H1 (cell line): ENCODE results near the gene SIGLEC6. TPM values are rescaled to one million over a fixed set of nuclear protein-coding genes. Genes with fewer than 3 reads are reported as not detected.

Experiments
- CTCF ChIA-PET: fragments of 300-600 bp; sonication (Branson Sonifier 250); formaldehyde crosslinking; loops from one replicate; lab custom pipeline; 2021; ENCODE audit not compliant: partially characterized antibody; lab: Charles Lee
- POLR2A ChIA-PET: fragments of 300-600 bp; sonication (Branson Sonifier 250); formaldehyde crosslinking; loops from one replicate; lab custom pipeline; 2021; ENCODE audit warnings: inconsistent platforms; ENCODE audit not compliant: partially characterized antibody; lab: Charles Lee
- DNase-seq, 2 experiments: peaks; one replicate each; pipeline versions ENCODE4 v3.0.0 to v3.0.0-alpha.2; 2010 to 2022; ENCODE audit warnings: low spot score in 2 of 2, low read depth in 1 of 2, mixed read lengths in 1 of 2
- FAIRE-seq: peaks from 2 replicates; lab custom pipeline; 2011; peaks lifted over from hg19 to GRCh38; lab: Jason Lieb, UNC
- H2AFZ ChIP-seq: 2 replicates; pipeline ENCODE4 v1.8.1; 2012; ENCODE audit warnings: low read length, inconsistent platforms
- H2AK5ac ChIP-seq: 2 replicates; pipeline ENCODE4 v1.6.1; 2013; ENCODE audit warnings: low read depth, low read length
- H2BK120ac ChIP-seq: replicated peaks from 2 replicates; pipeline ENCODE3; 2013; ENCODE audit warnings: low read depth, low read length, inconsistent platforms
- H2BK12ac ChIP-seq: 2 replicates; pipeline ENCODE4 v1.6.1; 2013; ENCODE audit warnings: low read depth, low read length
- H2BK15ac ChIP-seq: 2 replicates; pipeline ENCODE4 v1.6.1; 2013; ENCODE audit warnings: low read length
- H2BK20ac ChIP-seq: 2 replicates; pipeline ENCODE4 v1.6.1; 2013; ENCODE audit warnings: low read length
- H2BK5ac ChIP-seq: 2 replicates; pipeline ENCODE4 v1.6.1; 2013; ENCODE audit warnings: low read depth, low read length
- H3K14ac ChIP-seq: 2 replicates; pipeline ENCODE4 v1.6.1; 2013; ENCODE audit warnings: inconsistent platforms; ENCODE audit not compliant: insufficient read length
- H3K18ac ChIP-seq: 2 replicates; pipeline ENCODE4 v1.6.1; 2013; ENCODE audit warnings: low read length; ENCODE audit errors: extremely low read depth
- H3K23ac ChIP-seq: 2 replicates; pipeline ENCODE4 v1.6.1; 2013; ENCODE audit warnings: inconsistent platforms; ENCODE audit not compliant: insufficient read length
- H3K23me2 ChIP-seq: 2 replicates; pipeline ENCODE4 v1.6.1; 2013; ENCODE audit warnings: low read depth, low read length
- H3K27ac ChIP-seq: 2 replicates; pipeline ENCODE4 v1.6.1; 2011; ENCODE audit warnings: low read depth, low read length, inconsistent platforms
- H3K27me3 ChIP-seq, 4 experiments: replicated peaks in 1 of 4; 1 replicate in 1 of 4; 2 replicates in 3 of 4; pipeline versions ENCODE4 v1.6.1 to v1.8.1; 2011 to 2013; ENCODE audit warnings: low read length in 3 of 4, mild to moderate bottlenecking in 3 of 4, inconsistent platforms in 2 of 4, mixed read lengths in 2 of 4, moderate library complexity in 1 of 4; ENCODE audit not compliant: control insufficient read depth in 3 of 4, insufficient read depth in 3 of 4; ENCODE audit errors: extremely low read depth in 1 of 4
- H3K36me3 ChIP-seq, 4 experiments: 2 replicates each; pipeline versions ENCODE4 v1.6.1 to v1.8.1; 2011 to 2013; ENCODE audit warnings: mild to moderate bottlenecking in 4 of 4, low read length in 3 of 4, moderate library complexity in 2 of 4, control low read depth in 1 of 4, inconsistent platforms in 1 of 4; ENCODE audit not compliant: insufficient read depth in 4 of 4, control insufficient read depth in 2 of 4
- H3K4ac ChIP-seq: replicated peaks from 2 replicates; pipeline ENCODE3; 2013; ENCODE audit warnings: low read length, low read depth, mixed read lengths, inconsistent platforms; ENCODE audit not compliant: insufficient read length
- H3K4me1 ChIP-seq, 4 experiments: replicated peaks in 1 of 4; 1 replicate in 1 of 4; 2 replicates in 3 of 4; pipeline versions ENCODE4 v1.6.1 to v1.8.1; 2011 to 2013; ENCODE audit warnings: low read length in 3 of 4, inconsistent platforms in 2 of 4, mixed read lengths in 1 of 4; ENCODE audit not compliant: insufficient read depth in 4 of 4, control insufficient read depth in 3 of 4
- H3K4me2 ChIP-seq, 2 experiments: 2 replicates each; pipeline versions ENCODE4 v1.6.1 to v1.8.1; 2011 to 2013; ENCODE audit warnings: low read depth in 2 of 2, low read length in 2 of 2, control low read depth in 1 of 2, inconsistent platforms in 1 of 2, mild to moderate bottlenecking in 1 of 2; ENCODE audit not compliant: insufficient read depth in 1 of 2
- H3K4me3 ChIP-seq, 4 experiments: fragments of 200-600, 300-600 bp in 1 of 4; sonication (generic), shearing (Covaris generic), sonication (Bioruptor Twin) in 1 of 4; 2 replicates each; pipeline versions ENCODE4 v1.5.1 to v1.8.1; 2011 to 2016; ENCODE audit warnings: low read length in 4 of 4, low read depth in 3 of 4, control low read depth in 2 of 4, inconsistent platforms in 2 of 4, mild to moderate bottlenecking in 2 of 4, mixed read lengths in 1 of 4, moderate library complexity in 1 of 4; ENCODE audit not compliant: insufficient read depth in 2 of 4; ENCODE audit errors: extremely low read depth in 1 of 4
- H3K56ac ChIP-seq: replicated peaks from 2 replicates; pipeline ENCODE3; 2013; ENCODE audit warnings: low read depth, mild to moderate bottlenecking, mixed read lengths, low read length, inconsistent platforms; ENCODE audit not compliant: insufficient read length
- H3K79me1 ChIP-seq: 2 replicates; pipeline ENCODE4 v1.6.1; 2013; ENCODE audit warnings: low read depth, low read length, control low read depth
- H3K79me2 ChIP-seq, 2 experiments: 2 replicates each; pipeline versions ENCODE4 v1.6.1 to v1.8.1; 2012 to 2013; ENCODE audit warnings: low read length in 2 of 2, mild to moderate bottlenecking in 2 of 2, inconsistent platforms in 1 of 2; ENCODE audit not compliant: insufficient read depth in 2 of 2, control insufficient read depth in 1 of 2
- H3K9ac ChIP-seq, 4 experiments: replicated peaks in 1 of 4; 1 replicate in 1 of 4; 2 replicates in 3 of 4; pipeline versions ENCODE4 v1.6.1 to v1.8.1; 2011 to 2013; ENCODE audit warnings: low read depth in 3 of 4, low read length in 3 of 4, control low read depth in 2 of 4, mild to moderate bottlenecking in 2 of 4, moderate library complexity in 2 of 4, inconsistent platforms in 1 of 4; ENCODE audit errors: extremely low read depth in 1 of 4
- H3K9me3 ChIP-seq, 2 experiments: 2 replicates each; pipeline versions ENCODE4 v1.6.1 to v1.8.1; 2012 to 2013; ENCODE audit warnings: mild to moderate bottlenecking in 2 of 2, moderate library complexity in 2 of 2, control low read depth in 1 of 2, inconsistent platforms in 1 of 2, low read depth in 1 of 2, low read length in 1 of 2, mixed read lengths in 1 of 2; ENCODE audit not compliant: insufficient read depth in 2 of 2
- H4K20me1 ChIP-seq, 2 experiments: replicated peaks in 1 of 2; 2 replicates each; pipeline versions ENCODE3 to v1.8.1; 2011 to 2013; ENCODE audit warnings: inconsistent platforms in 2 of 2, low read length in 2 of 2, mild to moderate bottlenecking in 1 of 2; ENCODE audit not compliant: insufficient read depth in 2 of 2, control insufficient read depth in 1 of 2
- H4K5ac ChIP-seq: 2 replicates; pipeline ENCODE4 v1.6.1; 2013; ENCODE audit warnings: low read length, low read depth, mixed read lengths, inconsistent platforms; ENCODE audit not compliant: insufficient read length
- H4K8ac ChIP-seq: 2 replicates; pipeline ENCODE4 v1.8.0; 2013; ENCODE audit warnings: mild to moderate bottlenecking, moderate library complexity, low read length, inconsistent platforms; ENCODE audit not compliant: insufficient read depth; ENCODE audit errors: extremely low read depth
- H4K91ac ChIP-seq: replicated peaks from 2 replicates; pipeline ENCODE3; 2013; ENCODE audit warnings: low read length, mixed read lengths, inconsistent platforms; ENCODE audit not compliant: insufficient read length
- EP300 ChIP-seq, 2 experiments: IDR thresholded peaks; 1 replicate in 1 of 2; 2 replicates in 1 of 2; pipeline ENCODE4 v1.6.1; 2011 to 2012; ENCODE audit warnings: low read depth in 2 of 2, low read length in 2 of 2, mild to moderate bottlenecking in 2 of 2, borderline replicate concordance in 1 of 2, inconsistent platforms in 1 of 2, moderate library complexity in 1 of 2
- POU5F1 ChIP-seq: IDR thresholded peaks from 2 replicates; pipeline ENCODE4 v1.6.1; 2011; ENCODE audit warnings: low read depth, mild to moderate bottlenecking, low read length, moderate library complexity
- RAD21 ChIP-seq, 2 experiments: IDR thresholded peaks in 1 of 2; conservative IDR thresholded peaks in 1 of 2; 2 replicates each; pipeline ENCODE4 v1.6.1; 2011; ENCODE audit warnings: low read depth in 2 of 2, low read length in 2 of 2, improper control_type of control experiment in 1 of 2, inconsistent platforms in 1 of 2, mild to moderate bottlenecking in 1 of 2, moderate library complexity in 1 of 2
- RBBP5 ChIP-seq: IDR thresholded peaks from 2 replicates; pipeline ENCODE4 v1.7.1; 2012; ENCODE audit warnings: low read depth, mild to moderate bottlenecking, inconsistent platforms, low read length, moderate library complexity, borderline replicate concordance
- WGBS, 2 experiments: shearing (Covaris generic) in 1 of 2; methylation state at CpG; one replicate each; pipeline versions ENCODE4 v1.1.6 to v1.1.7; 2013 to 2015; ENCODE audit warnings: low lambda C conversion rate in 2 of 2, mixed read lengths in 2 of 2, inconsistent platforms in 1 of 2, low coverage in 1 of 2, missing lambda C conversion rate in 1 of 2; ENCODE audit not compliant: insufficient replicate concordance in 2 of 2, insufficient coverage in 1 of 2, insufficient read length in 1 of 2; ENCODE audit errors: extremely low coverage in 1 of 2, missing lambda C conversion rate in 1 of 2; 5-methylcytosine and 5-hydroxymethylcytosine counted together
- polyA plus RNA-seq, 7 experiments: library from polyadenylated mRNA; depleted of rRNA in 3 of 7; stranded (reverse) in 5 of 7; unstranded in 2 of 7; fragments of >200 nt in 5 of 7; fragments of 200-250 nt in 2 of 7; gene quantifications; 1 replicate in 5 of 7; 2 replicates in 1 of 7; 4 replicates in 1 of 7; pipeline versions ENCODE4 v1.2.1 to v1.2.3, GENCODE V29; 2011 to 2013; ENCODE audit warnings: missing spikeins in 2 of 7, mixed read lengths in 2 of 7
- total RNA-seq: library from RNA; stranded (reverse); fragmentation: NEBNext Ultra II Directional; extraction: Animal tissue kit (Norgen Biotek cat#: 25700); gene quantifications from 2 replicates; pipeline ENCODE4 v1.2.1, GENCODE V29; 2021

The SIGLEC6 gene
- total and polyA plus RNA-seq, 2 of the 8 experiments (the other 6 are each of a cell fraction or from before 2014, with no cell fraction given), result 0.05 TPM; not detected in 1

GRCh38 chr19:51565583-51565982 is 34.1 kb upstream of the SIGLEC6 start:
- H4K8ac ChIP-seq, result no peak overlapping the region
- no peak overlapping the region for H3K56ac ChIP-seq
- no peaks in the 10 kb centered on the region for H3K4me1 ChIP-seq
- no peak overlapping the region for H2AK5ac ChIP-seq
- no peak overlapping the region for H2AFZ ChIP-seq
- H2BK120ac ChIP-seq, result no peak overlapping the region
- CTCF ChIA-PET, result interaction anchor here (1.1 to 2.3 kb wide), 5 partner anchors 11 to 144 kb away, joined by 3 to 9 read pairs (median 4); no protein-coding TSS in a partner anchor
- no peak overlapping the region for H4K91ac ChIP-seq
- H3K79me1 ChIP-seq, result no peaks in the 10 kb centered on the region
- no peaks in the 10 kb centered on the region for H4K20me1 ChIP-seq
- no peak overlapping the region for H3K4me3 ChIP-seq
- no peak overlapping the region for H3K4me2 ChIP-seq
- WGBS, 2 experiments, result 74% methylated on average over 4 of the region's 4 CpGs; no CpG with 5 or more reads in 1 of the 2 experiments
- H3K23ac ChIP-seq, result no peak overlapping the region
- DNase-seq (no peak), FAIRE-seq (no peak)
- no peaks in the 10 kb centered on the region for H3K79me2 ChIP-seq
- no peak overlapping the region for H4K5ac ChIP-seq
- H3K9me3 ChIP-seq, result peaks cover 11 to 13% of the 10 kb centered on the region in 2 experiments; a peak in 3 of 4 replicates
- H3K27me3 ChIP-seq, result no peaks in the 10 kb centered on the region
- TF ChIP-seq EP300 (IDR thresholded peaks at IDR 0.05; ENCODE audit: borderline replicate concordance in 1 of 2, low read depth in 2 of 2, low read length in 2 of 2) (no peak), RAD21 (IDR thresholded peaks at IDR 0.05 in 1 of 2, conservative IDR thresholded peaks at IDR 0.05 in 1 of 2; ENCODE audit: low read depth in 2 of 2, low read length in 2 of 2) (no peak), POU5F1 (no peak), RBBP5 (no peak)
- no peak overlapping the region for H2BK12ac ChIP-seq
- H3K14ac ChIP-seq, result no peak overlapping the region
- no peak overlapping the region for H2BK5ac ChIP-seq
- POLR2A ChIA-PET, result no interaction called here
- no peaks in the 10 kb centered on the region for H3K36me3 ChIP-seq
- no peak overlapping the region for H3K27ac ChIP-seq
- H3K23me2 ChIP-seq, result no peaks in the 10 kb centered on the region
- H2BK15ac ChIP-seq, result peak overlapping the region; percentile 18; the same call in 1 of the 2 replicates
- H3K4ac ChIP-seq, result no peak overlapping the region
- no peak overlapping the region for H3K18ac ChIP-seq
- no peak overlapping the region for H2BK20ac ChIP-seq
- no peak overlapping the region for H3K9ac ChIP-seq
